ENCODE data around the gene TAOK2. TPM values are rescaled to one million over a fixed set of nuclear protein-coding genes. Genes with fewer than 3 reads are reported as not detected.
"Not testable (repeated sequence)": the region's sequence is repeated elsewhere in the genome, so short reads cannot be mapped to it uniquely, and the experiment has no call there.

Gene TAOK2
- total RNA-seq = 10 to 100 TPM; 37.2 to 40.1 (median 39.4) TPM
- polyA plus RNA-seq = 38.3 TPM
- long read RNA-seq, donor 1, full-length matches to known transcripts = 9 of 71 reads
- long read RNA-seq, donor 1, partial matches to known transcripts = 52 of 71 reads
- long read RNA-seq, donor 1, other reads (novel, unspliced or antisense) = 10 of 71 reads
- long read RNA-seq, donor 2, full-length matches to known transcripts = 18 of 46 reads
- long read RNA-seq, donor 2, partial matches to known transcripts = 21 of 46 reads
- long read RNA-seq, donor 2, other reads (novel, unspliced or antisense) = 7 of 46 reads
- long read RNA-seq, donor 3, full-length matches to known transcripts = 8 of 81 reads
- long read RNA-seq, donor 3, partial matches to known transcripts = 68 of 81 reads
- long read RNA-seq, donor 3, other reads (novel, unspliced or antisense) = 5 of 81 reads
- long read RNA-seq, donor 4, full-length matches to known transcripts = 3 of 31 reads
- long read RNA-seq, donor 4, partial matches to known transcripts = 20 of 31 reads
- long read RNA-seq, donor 4, other reads (novel, unspliced or antisense) = 8 of 31 reads

DNA sequence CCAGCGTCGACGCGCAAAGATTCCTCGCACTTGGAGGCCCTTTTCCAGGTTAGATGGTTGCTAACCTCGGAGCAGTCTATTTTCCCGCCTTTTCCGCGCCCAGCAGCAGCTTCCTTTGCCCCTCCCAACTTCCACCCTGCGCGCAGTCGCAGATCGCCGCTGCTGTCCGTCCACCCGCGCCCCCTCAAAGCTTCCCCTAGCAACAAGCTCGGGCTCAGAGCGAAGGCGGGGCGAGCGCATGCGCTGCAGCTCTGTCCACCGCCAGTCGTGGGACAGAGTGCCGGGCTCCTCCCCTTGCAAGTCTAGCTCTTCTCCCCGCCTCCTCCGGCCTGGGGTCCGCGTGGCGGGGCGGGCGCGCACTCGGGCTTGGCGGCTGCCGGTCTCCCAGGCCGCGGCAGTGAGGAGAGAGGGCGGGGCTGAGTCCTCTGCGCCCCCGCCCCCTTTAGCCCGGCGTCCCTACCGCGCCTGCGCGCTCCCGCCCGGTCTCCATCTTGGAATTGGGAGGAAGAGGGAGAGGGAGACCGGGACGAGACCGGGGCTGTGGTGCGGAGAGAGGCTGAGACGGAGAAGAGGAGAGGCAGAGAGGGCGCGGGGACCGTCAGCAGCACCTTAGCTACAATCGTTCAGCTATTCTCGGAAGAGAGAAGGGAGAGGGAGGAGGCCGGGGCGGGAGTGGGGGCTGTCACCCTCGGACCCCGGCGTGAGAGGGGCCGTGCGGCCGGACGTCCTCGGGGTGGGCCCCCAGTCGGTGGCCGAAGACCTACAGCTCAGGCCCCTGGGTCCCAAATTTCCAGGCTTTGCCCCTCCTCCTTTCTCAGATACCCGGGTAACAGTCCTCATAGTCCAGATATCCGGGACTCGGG is at the start of gene TAOK2:
Gene TAOK2 (plus strand): TSS at position 485 of the 863 bp plus-strand sequence. CDS start 3,905 bp downstream, outside the sequence.
- 2% methylated on average over 75 of the region's 75 CpGs for WGBS
- peak within 1 kb of the TSS; percentile 71 for H3K4me3 ChIP-seq (ENCODE audit: low read length)
- intact Hi-C loops (cut with DNase I) = no loop called here
- peak; percentile 99 to 100 (median 99) for DNase-seq
- peak within 1 kb of the TSS; percentile 88 for H3K27ac ChIP-seq (ENCODE audit: low read length)
- peaks cover 11% of the 10 kb centered on the region for H3K4me1 ChIP-seq (ENCODE audit: control insufficient read depth, insufficient read depth, low read length)
- ATAC-seq = peak; percentile 97 to 99
- no peaks in the 10 kb centered on the region for H3K27me3 ChIP-seq (ENCODE audit: control insufficient read depth, insufficient read depth)
- H3K9me3 ChIP-seq (ENCODE audit: control insufficient read depth, low read length) = no peaks in the 10 kb centered on the region

- H3K4me3 ChIP-seq (ENCODE audit: low read length) = peak overlapping the region; percentile 82
- H3K4me1 ChIP-seq (ENCODE audit: control insufficient read depth, insufficient read depth, low read length) = peaks cover 7% of the 10 kb centered on the region
- no peaks in the 10 kb centered on the region for H3K27me3 ChIP-seq (ENCODE audit: control insufficient read depth, insufficient read depth)
- H3K27ac ChIP-seq (ENCODE audit: low read length) = no peak overlapping the region
- DNase-seq (no peak), ATAC-seq (no peak)
- H3K9me3 ChIP-seq (ENCODE audit: control insufficient read depth, low read length) = no peaks in the 10 kb centered on the region
- 8% methylated on average over 9 of the region's 9 CpGs for WGBS
- intact Hi-C loops (cut with DNase I) = loop anchor here in 1 of 4 donors (5.0 kb wide), 1 partner anchor 37 kb away; the partner anchor contains the start of gene TMEM219
Observed at GRCh38 chr16:29925105-29925756, 48.4 kb upstream of the TAOK2 start.

DNA sequence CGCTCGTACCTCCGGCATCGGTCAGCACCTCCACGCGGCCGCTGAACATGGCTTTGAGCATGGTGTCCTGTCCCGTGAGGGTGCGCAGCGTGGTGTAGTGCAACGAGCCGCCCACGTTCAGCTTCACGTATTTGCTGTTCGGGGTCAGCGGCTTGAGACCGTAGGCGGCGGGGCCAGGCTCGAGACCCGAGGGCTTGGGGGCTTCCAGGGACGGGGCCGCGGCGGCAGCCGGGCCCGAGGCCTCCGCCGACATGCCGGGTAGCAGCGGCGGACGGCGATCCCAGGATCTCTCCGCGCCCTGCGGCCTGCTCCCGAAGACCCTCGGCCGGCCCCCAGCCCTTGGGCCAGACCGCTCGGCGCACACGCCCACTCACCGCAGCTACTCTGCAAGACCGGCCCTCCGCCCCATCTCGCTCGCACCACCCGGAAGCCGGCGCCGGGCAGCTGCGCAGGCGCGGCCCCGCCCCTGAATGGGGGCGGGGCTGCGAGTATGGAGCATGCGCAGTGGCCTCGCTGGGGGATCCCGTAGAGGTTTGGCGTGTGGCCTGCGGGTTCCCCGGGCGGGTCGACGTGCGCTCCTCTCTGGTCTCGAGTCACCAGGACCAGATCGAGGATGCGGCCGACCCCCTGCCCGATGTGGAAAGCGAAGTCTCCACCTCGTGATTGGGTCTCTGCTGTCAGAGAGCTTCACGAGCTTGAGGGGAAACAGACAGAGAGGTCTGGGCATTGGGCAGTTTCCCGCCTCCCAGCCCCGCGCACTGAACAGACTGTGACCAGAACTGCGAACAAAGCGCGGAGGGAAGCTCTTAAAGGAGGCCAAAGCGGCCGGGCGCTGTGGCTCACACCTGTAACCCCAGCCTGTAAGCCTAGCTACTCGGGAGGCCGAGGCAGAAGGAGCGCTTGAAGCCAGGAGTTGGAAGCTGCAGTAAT is 47.6 kb upstream of the TAOK2 start, which contains the start of gene KCTD13:
Gene KCTD13 (minus strand): TSS at position 446 of the 930 bp plus-strand sequence. CDS start 193 bp downstream, at position 253.
- WGBS = under 1% methylated on average over 89 of the region's 89 CpGs
- DNase-seq (peak; percentile 85 to 94 (median 94)), ATAC-seq (peak; percentile 99)
- peak within 1 kb of the TSS; percentile 82 for H3K4me3 ChIP-seq (ENCODE audit: low read length)
- H3K27me3 ChIP-seq (ENCODE audit: control insufficient read depth, insufficient read depth) = no peaks in the 10 kb centered on the region
- intact Hi-C loops (cut with DNase I) = loop anchor here in 2 of 4 donors (2.0 to 5.0 kb wide), 2 partner anchors 35 to 36 kb away; partner anchors contain the start of gene TMEM219 (in 1 of the 2)
- H3K27ac ChIP-seq (ENCODE audit: low read length) = peak within 1 kb of the TSS; percentile 76
- no peaks in the 10 kb centered on the region for H3K9me3 ChIP-seq (ENCODE audit: control insufficient read depth, low read length)
- peaks cover 7% of the 10 kb centered on the region for H3K4me1 ChIP-seq (ENCODE audit: control insufficient read depth, insufficient read depth, low read length)

DNA sequence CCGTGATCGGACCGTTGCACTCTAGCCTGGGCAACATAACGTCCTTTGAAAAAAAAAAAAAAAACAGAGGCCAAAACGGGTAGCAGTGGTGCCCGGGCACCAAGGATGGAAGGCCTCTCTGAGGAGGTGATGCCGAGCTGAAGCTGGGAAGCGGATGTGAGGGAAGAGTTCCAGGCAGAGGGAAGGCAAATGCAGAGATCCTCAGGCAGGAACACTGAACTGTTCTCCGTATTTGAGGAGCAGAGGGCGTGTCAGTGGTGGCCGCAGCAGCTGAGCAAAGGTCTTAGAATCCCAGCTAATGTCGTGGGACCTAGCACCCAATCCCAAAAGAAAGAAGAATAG is 47.0 kb upstream of the TAOK2 start:
- ATAC-seq (peak; percentile 40 to 54), DNase-seq (peak in 1 of 3 donors; percentile 59)
- peaks cover 7% of the 10 kb centered on the region for H3K4me1 ChIP-seq (ENCODE audit: control insufficient read depth, insufficient read depth, low read length)
- WGBS = 3% methylated on average over 12 of the region's 12 CpGs
- H3K27ac ChIP-seq (ENCODE audit: low read length) = peak overlapping the region; percentile 76
- H3K9me3 ChIP-seq (ENCODE audit: control insufficient read depth, low read length) = no peaks in the 10 kb centered on the region
- H3K4me3 ChIP-seq (ENCODE audit: low read length) = peak overlapping the region; percentile 82
- intact Hi-C loops (cut with DNase I) = loop anchor here in 2 of 4 donors (2.0 to 5.0 kb wide), 2 partner anchors 34 to 36 kb away; partner anchors contain the start of gene TMEM219 (in 1 of the 2)
- H3K27me3 ChIP-seq (ENCODE audit: control insufficient read depth, insufficient read depth) = no peaks in the 10 kb centered on the region

GRCh38 chr16:29927070-29927905 is 46.4 kb upstream of the TAOK2 start:
- peaks cover 7% of the 10 kb centered on the region for H3K4me1 ChIP-seq (ENCODE audit: control insufficient read depth, insufficient read depth, low read length)
- intact Hi-C loops (cut with DNase I) = loop anchor here in 2 of 4 donors (2.0 to 5.0 kb wide), 2 partner anchors 34 to 35 kb away; partner anchors contain the start of gene TMEM219 (in 1 of the 2)
- DNase-seq = no peak
- H3K27ac ChIP-seq (ENCODE audit: low read length) = no peak overlapping the region
- ATAC-seq = no peak
- WGBS = 62% methylated on average over 12 of the region's 12 CpGs
- no peaks in the 10 kb centered on the region for H3K27me3 ChIP-seq (ENCODE audit: control insufficient read depth, insufficient read depth)
- H3K4me3 ChIP-seq (ENCODE audit: low read length) = peak overlapping the region; percentile 82
- H3K9me3 ChIP-seq (ENCODE audit: control insufficient read depth, low read length) = no peaks in the 10 kb centered on the region

DNA sequence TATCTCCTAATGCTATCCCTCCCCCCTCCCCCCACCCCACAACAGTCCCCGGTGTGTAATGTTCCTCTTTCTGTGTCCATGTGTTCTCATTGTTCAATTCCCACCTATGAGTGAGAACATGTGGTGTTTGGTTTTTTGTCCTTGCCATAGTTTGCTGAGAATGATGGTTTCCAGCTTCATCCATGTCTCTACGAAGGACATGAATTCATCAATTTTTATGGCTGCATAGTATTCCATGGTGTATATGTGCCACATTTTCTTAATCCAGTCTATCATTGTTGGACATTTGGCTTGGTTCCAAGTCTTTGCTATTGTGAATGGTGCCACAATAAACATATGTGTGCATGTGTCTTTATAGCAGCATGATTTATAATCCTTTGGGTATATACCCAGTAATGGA is 41.9 kb upstream of the TAOK2 start:
- 95% methylated on average over 2 of the region's 2 CpGs for WGBS
- intact Hi-C loops (cut with DNase I); ATAC-seq: not testable (repeated sequence)

GRCh38 chr16:29940656-29941055 is 33.0 kb upstream of the TAOK2 start:
- 47% methylated on average over 4 of the region's 4 CpGs for WGBS

More for the DNA sequence above, 41.9 kb upstream of the TAOK2 start:
- not testable (repeated sequence) for H3K27me3 ChIP-seq (ENCODE audit: control insufficient read depth, insufficient read depth); DNase-seq; H3K27ac ChIP-seq (ENCODE audit: low read length); H3K4me1 ChIP-seq (ENCODE audit: control insufficient read depth, insufficient read depth, low read length); H3K9me3 ChIP-seq (ENCODE audit: control insufficient read depth, low read length); H3K4me3 ChIP-seq (ENCODE audit: low read length)

GRCh38 chr16:29943846-29944799 is 29.5 kb upstream of the TAOK2 start:
- WGBS = 61% methylated on average over 11 of the region's 11 CpGs
- no peak for DNase-seq
- H3K27ac ChIP-seq (ENCODE audit: low read length) = no peak overlapping the region
- no peak overlapping the region for H3K4me3 ChIP-seq (ENCODE audit: low read length)
- intact Hi-C loops (cut with DNase I) = no loop called here
- no peaks in the 10 kb centered on the region for H3K4me1 ChIP-seq (ENCODE audit: control insufficient read depth, insufficient read depth, low read length)
- no peaks in the 10 kb centered on the region for H3K27me3 ChIP-seq (ENCODE audit: control insufficient read depth, insufficient read depth)
- peak; percentile 81 to 83 for ATAC-seq
- no peaks in the 10 kb centered on the region for H3K9me3 ChIP-seq (ENCODE audit: control insufficient read depth, low read length)

More at GRCh38 chr16:29940656-29941055, 33.0 kb upstream of the TAOK2 start:
- no peak for DNase-seq
- intact Hi-C loops (cut with DNase I) = no loop called here
- Histone ChIP-seq H3K4me3 (ENCODE audit: low read length) (no peak overlapping the region), H3K27me3 (ENCODE audit: control insufficient read depth, insufficient read depth) (no peaks in the 10 kb centered on the region), H3K4me1 (ENCODE audit: control insufficient read depth, insufficient read depth, low read length) (no peaks in the 10 kb centered on the region), H3K9me3 (ENCODE audit: control insufficient read depth, low read length) (no peaks in the 10 kb centered on the region), H3K27ac (ENCODE audit: low read length) (no peak overlapping the region)
- no peak for ATAC-seq
